Fibroblast of lung (primary cell): ENCODE results near the gene LDHD. TPM values are rescaled to one million over a fixed set of nuclear protein-coding genes. Genes with fewer than 3 reads are reported as not detected.

Experiments used
- DNase-seq, 2 donors: peaks; one replicate each; pipeline versions ENCODE4 v3.0.0 to v3.0.0-alpha.2; 2010; ENCODE audit warnings: low read depth in 2 of 2
- H2AFZ ChIP-seq: 2 replicates; pipeline ENCODE4 v1.5.1; 2012; ENCODE audit warnings: low read length, control low read depth, inconsistent platforms
- H3K27ac ChIP-seq: 2 replicates; pipeline ENCODE4 v1.5.1; 2011; ENCODE audit warnings: low read length, control low read depth; ENCODE audit not compliant: insufficient read depth
- H3K27me3 ChIP-seq: 2 replicates; pipeline ENCODE4 v1.5.1; 2011; ENCODE audit warnings: mild to moderate bottlenecking, low read length; ENCODE audit not compliant: control insufficient read depth, insufficient read depth
- H3K36me3 ChIP-seq: 2 replicates; pipeline ENCODE4 v1.5.1; 2011; ENCODE audit warnings: low read length; ENCODE audit not compliant: control insufficient read depth, insufficient read depth
- H3K4me1 ChIP-seq: 2 replicates; pipeline ENCODE4 v1.5.1; 2011; ENCODE audit warnings: low read length; ENCODE audit not compliant: control insufficient read depth, insufficient read depth; ENCODE audit errors: extremely low read depth
- H3K4me2 ChIP-seq: 2 replicates; pipeline ENCODE4 v1.5.1; 2011; ENCODE audit warnings: low read length, control low read depth; ENCODE audit not compliant: insufficient read depth; ENCODE audit errors: extremely low read depth
- H3K4me3 ChIP-seq, 4 experiments: fragments of 200-600 bp in 1 of 4; sonication (generic) in 1 of 4; replicated peaks in 1 of 4; 2 replicates each; pipeline ENCODE4 v1.5.1; 2011 to 2016; ENCODE audit warnings: low read length in 4 of 4, low read depth in 3 of 4, mild to moderate bottlenecking in 3 of 4, control low read depth in 2 of 4, inconsistent platforms in 1 of 4, mixed read lengths in 1 of 4; ENCODE audit not compliant: insufficient read depth in 1 of 4; ENCODE audit errors: control extremely low read depth in 1 of 4
- H3K79me2 ChIP-seq: 2 replicates; pipeline ENCODE4 v1.5.1; 2012; ENCODE audit warnings: mild to moderate bottlenecking, low read length, inconsistent platforms; ENCODE audit not compliant: control insufficient read depth, insufficient read depth
- H3K9ac ChIP-seq: 2 replicates; pipeline ENCODE4 v1.5.1; 2011; ENCODE audit warnings: mild to moderate bottlenecking, low read length, control low read depth; ENCODE audit not compliant: insufficient read depth
- H3K9me3 ChIP-seq: 2 replicates; pipeline ENCODE4 v1.5.1; 2012; ENCODE audit warnings: low read depth, low read length; ENCODE audit not compliant: control insufficient read depth, insufficient read depth
- H4K20me1 ChIP-seq: 2 replicates; pipeline ENCODE4 v1.5.1; 2011; ENCODE audit warnings: low read length; ENCODE audit not compliant: control insufficient read depth, insufficient read depth; ENCODE audit errors: extremely low read depth
- CTCF ChIP-seq, 2 donors: IDR thresholded peaks in 1 of 2; conservative IDR thresholded peaks in 1 of 2; 1 replicate in 1 of 2; 2 replicates in 1 of 2; pipeline ENCODE4 v1.5.1; 2011 to 2012; ENCODE audit warnings: low read length in 2 of 2, control low read depth in 1 of 2, inconsistent platforms in 1 of 2, low read depth in 1 of 2, mild to moderate bottlenecking in 1 of 2
- EZH2 ChIP-seq: IDR thresholded peaks from 2 replicates; pipeline ENCODE4 v1.5.1; 2012; ENCODE audit warnings: low read length, control low read depth, mild to moderate bottlenecking; ENCODE audit errors: missing control alignments
- polyA plus RNA-seq, 2 donors: library from polyadenylated mRNA; depleted of rRNA in 1 of 2; stranded (reverse) in 1 of 2; unstranded in 1 of 2; fragments of >200 nt; gene quantifications; 2 replicates each; pipeline ENCODE4 v1.2.1, GENCODE V29; 2011 to 2012; ENCODE audit warnings: missing spikeins in 1 of 2
- total RNA-seq: library from RNA; depleted of rRNA; stranded (reverse); fragments of >200 nt; gene quantifications from 2 replicates; pipeline ENCODE4 v1.2.1, GENCODE V29; 2014

Gene LDHD
- total and polyA plus RNA-seq, 2 donors (not counting 1 experiment from before 2014, with no cell fraction given) = 0.52 to 4.5 TPM

DNA sequence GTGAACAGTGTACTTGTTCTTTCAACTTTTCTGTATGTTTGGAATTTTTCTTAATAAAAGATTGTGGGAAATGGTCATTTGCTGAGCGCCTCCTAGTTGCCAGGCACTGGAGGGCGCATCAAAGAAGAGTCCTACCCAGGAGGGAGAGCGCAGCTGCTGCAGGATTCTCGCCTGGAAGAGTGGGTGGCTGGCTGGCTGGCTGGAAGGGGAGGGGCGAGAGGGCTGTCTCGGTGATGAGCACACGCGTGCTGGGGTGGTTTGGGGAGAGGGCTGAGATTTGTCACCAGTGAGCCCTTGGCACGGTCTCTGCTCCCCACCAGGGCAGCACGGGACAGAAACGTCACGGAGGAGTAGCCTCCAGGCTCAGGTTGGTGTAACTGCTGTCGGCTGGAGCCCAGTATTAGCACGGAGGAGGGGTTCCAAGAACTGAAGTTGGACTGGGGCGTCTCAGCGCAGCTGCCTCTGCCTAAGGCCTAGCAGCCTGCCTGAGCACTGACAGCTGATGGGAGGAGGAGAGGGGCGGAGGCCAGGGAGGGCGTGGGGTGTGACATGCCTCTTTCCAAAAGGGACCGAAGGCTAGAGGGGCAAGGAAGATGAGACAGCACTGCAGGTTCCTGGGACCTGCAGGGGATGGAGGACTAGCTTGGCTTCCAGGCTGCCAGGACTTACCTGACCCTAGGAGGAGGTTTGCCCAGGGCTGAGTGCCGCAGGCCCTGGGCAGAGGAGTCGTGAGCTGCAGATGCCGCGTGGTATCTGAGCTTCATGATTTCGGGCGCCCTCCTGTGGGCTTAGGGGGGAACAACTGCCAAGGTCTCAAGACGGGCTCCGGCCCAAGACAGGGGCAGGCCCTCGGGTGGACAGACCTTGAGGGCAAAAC is 5.7 kb downstream of the LDHD start:
- no peaks in the 10 kb centered on the region for H3K79me2 ChIP-seq
- TF ChIP-seq CTCF (conservative IDR thresholded peaks at IDR 0.05 in 1 of 2, IDR thresholded peaks at IDR 0.05 in 1 of 2; ENCODE audit: low read depth in 1 of 2, low read length in 2 of 2) (peak; percentile 79 to 91), EZH2 (no peak)
- H3K27me3 ChIP-seq = no peaks in the 10 kb centered on the region
- no peaks in the 10 kb centered on the region for H3K9me3 ChIP-seq
- H3K27ac ChIP-seq = peak overlapping the region; percentile 81
- peak overlapping the region in 3 of 4 experiments; percentile 30 to 35 (median 32) for H3K4me3 ChIP-seq
- H2AFZ ChIP-seq = peak overlapping the region; percentile 65
- H3K36me3 ChIP-seq = no peaks in the 10 kb centered on the region
- peak; percentile 86 to 91 for DNase-seq
- H3K9ac ChIP-seq = peak overlapping the region; percentile 20
- peak overlapping the region; percentile 86 for H3K4me2 ChIP-seq
- no peaks in the 10 kb centered on the region for H4K20me1 ChIP-seq
- peaks cover 40% of the 10 kb centered on the region for H3K4me1 ChIP-seq

- H3K9me3 ChIP-seq = no peaks in the 10 kb centered on the region
- no peak overlapping the region for H2AFZ ChIP-seq
- H3K9ac ChIP-seq = no peak overlapping the region
- H3K4me1 ChIP-seq = peaks cover 44% of the 10 kb centered on the region
- peak overlapping the region; percentile 81 for H3K27ac ChIP-seq
- TF ChIP-seq EZH2 = no peak
- TF ChIP-seq CTCF (conservative IDR thresholded peaks at IDR 0.05 in 1 of 2, IDR thresholded peaks at IDR 0.05 in 1 of 2; ENCODE audit: low read depth in 1 of 2, low read length in 2 of 2) = no peak
- DNase-seq = no peak
- no peak overlapping the region for H3K4me3 ChIP-seq
- no peaks in the 10 kb centered on the region for H3K27me3 ChIP-seq
- peak overlapping the region; percentile 86 for H3K4me2 ChIP-seq
- H4K20me1 ChIP-seq = no peaks in the 10 kb centered on the region
- H3K79me2 ChIP-seq = no peaks in the 10 kb centered on the region
- H3K36me3 ChIP-seq = no peaks in the 10 kb centered on the region
These were observed 6.8 kb downstream of the LDHD start for GRCh38 chr16:75109732-75110243.
